K562 (cell line): Measurements from ENCODE around the gene BRD3. TPM values are rescaled to one million over a fixed set of nuclear protein-coding genes. Genes with fewer than 3 reads are reported as not detected.

ENCODE experiments used
- CTCF ChIP-seq, 3 experiments: IDR thresholded peaks in 2 of 3; conservative IDR thresholded peaks in 1 of 3; 2 replicates each; pipeline ENCODE4 v1.5.1; 2011 to 2012; ENCODE audit warnings: low read length in 3 of 3, mild to moderate bottlenecking in 3 of 3, control low read depth in 2 of 3, improper control_type of control experiment in 1 of 3, inconsistent platforms in 1 of 3, low read depth in 1 of 3, mixed read lengths in 1 of 3, moderate library complexity in 1 of 3; ENCODE audit not compliant: insufficient read depth in 2 of 3
- FOXP4 ChIP-seq: sonication (generic); formaldehyde crosslinking; IDR thresholded peaks from 2 replicates; pipeline ENCODE4 v1.8.0; 2022; ENCODE audit warnings: mild to moderate bottlenecking, missing genetic modification reagents, borderline replicate concordance
- GABPB1 ChIP-seq: sonication (generic); formaldehyde crosslinking; IDR thresholded peaks from 2 replicates; pipeline ENCODE4 v1.8.0; 2022; ENCODE audit warnings: mild to moderate bottlenecking, missing genetic modification reagents
- GTF3C2 ChIP-seq: IDR thresholded peaks from 3 replicates; pipeline ENCODE4 v1.6.1; 2011; ENCODE audit warnings: borderline replicate concordance, mild to moderate bottlenecking, moderate library complexity; ENCODE audit not compliant: insufficient read length; ENCODE audit errors: extremely low read depth
- KDM4B ChIP-seq, 2 experiments: fragments of 450-650 bp in 1 of 2; sonication (generic) in 1 of 2; IDR thresholded peaks; 2 replicates each; pipeline ENCODE4 v1.6.1; 2016 to 2017; ENCODE audit warnings: borderline replicate concordance in 2 of 2, antibody characterized with exemption in 1 of 2, low read depth in 1 of 2, mild to moderate bottlenecking in 1 of 2
- NR1H2 ChIP-seq: sonication (generic); formaldehyde crosslinking; IDR thresholded peaks from 2 replicates; pipeline ENCODE4 v1.4.0; 2020; ENCODE audit warnings: mild to moderate bottlenecking, missing genetic modification reagents
- RAD21 ChIP-seq, 2 experiments: fragments of 250-450 bp in 1 of 2; fragments of 450-650 bp in 1 of 2; sonication (Bioruptor Pico) in 1 of 2; formaldehyde crosslinking in 1 of 2; IDR thresholded peaks in 1 of 2; conservative IDR thresholded peaks in 1 of 2; 2 replicates each; pipeline versions ENCODE4 v1.4.0 to v1.8.0; 2020 to 2022; ENCODE audit warnings: mild to moderate bottlenecking in 2 of 2, moderate library complexity in 1 of 2
- RBBP5 ChIP-seq: fragments of 200-600 bp; sonication (generic); IDR thresholded peaks from 2 replicates; pipeline ENCODE4 v1.6.1; 2012; ENCODE audit warnings: borderline replicate concordance, mild to moderate bottlenecking, low read length, control low read depth, inconsistent platforms; ENCODE audit not compliant: insufficient read depth, poor library complexity, severe bottlenecking
- RBFOX2 ChIP-seq: fragments of 200-400 bp; formaldehyde crosslinking; IDR thresholded peaks from 2 replicates; pipeline ENCODE4 v1.6.1; 2017; ENCODE audit warnings: low read depth, mild to moderate bottlenecking, low read length, moderate library complexity
- RBM17 ChIP-seq: fragments of 200-400 bp; formaldehyde crosslinking; IDR thresholded peaks from 2 replicates; pipeline ENCODE4 v1.6.1; 2017; ENCODE audit warnings: low read depth, mild to moderate bottlenecking, low read length, borderline replicate concordance
- SAP30 ChIP-seq: fragments of 200-600 bp; sonication (generic); IDR thresholded peaks from 2 replicates; pipeline ENCODE4 v1.6.1; 2012; ENCODE audit warnings: borderline replicate concordance, low read depth, mild to moderate bottlenecking, moderate library complexity, low read length, control low read depth, inconsistent platforms; ENCODE audit not compliant: insufficient read depth, poor library complexity, severe bottlenecking
- SPI1 ChIP-seq: IDR thresholded peaks from 2 replicates; pipeline ENCODE4 v1.6.1; 2011; ENCODE audit warnings: low read depth, low read length, control low read depth, borderline replicate concordance
- XRCC5 ChIP-seq: fragments of 200-400 bp; formaldehyde crosslinking; IDR thresholded peaks from 2 replicates; pipeline ENCODE4 v1.6.1; 2017; ENCODE audit warnings: low read depth, mild to moderate bottlenecking, low read length
- ZBTB7A ChIP-seq: IDR thresholded peaks from 2 replicates; pipeline ENCODE4 v1.6.1; 2011; ENCODE audit warnings: low read depth, mild to moderate bottlenecking, low read length, moderate library complexity, borderline replicate concordance; ENCODE audit not compliant: control insufficient read depth
- ZFX ChIP-seq: sonication (generic); formaldehyde crosslinking; IDR thresholded peaks from 2 replicates; pipeline ENCODE4 v1.8.0; 2022; ENCODE audit warnings: mild to moderate bottlenecking, missing genetic modification reagents, moderate library complexity
- ZNF77 ChIP-seq: fragments of 250-450 bp; sonication (Bioruptor Pico); IDR thresholded peaks from 2 replicates; pipeline ENCODE4 v1.5.0; 2020
- polyA plus RNA-seq, 8 experiments: library from polyadenylated mRNA; depleted of rRNA in 4 of 8; stranded (reverse) in 5 of 8; unstranded in 3 of 8; fragments of >200 nt; fragmentation: Nextera tagmentation in 2 of 8; fragmentation: Illumina TruSeq in 1 of 8; extraction: Ambion mirVana in 2 of 8; extraction: Trizol in 1 of 8; gene quantifications; 2 replicates each; pipeline versions ENCODE4 v1.2.1 to v1.2.3, GENCODE V29; 2011 to 2014; ENCODE audit warnings: inconsistent platforms in 1 of 8, missing spikeins in 1 of 8
- total RNA-seq, 7 experiments: library from RNA; depleted of rRNA in 6 of 7; stranded (reverse); fragments of >200 nt in 6 of 7; fragmentation: Illumina TruSeq in 2 of 7; extraction: Trizol in 2 of 7; gene quantifications; 2 replicates each; pipeline versions ENCODE4 v1.2.1 to v1.2.3, GENCODE V29; 2011 to 2021; ENCODE audit warnings: low replicate concordance in 1 of 7

BRD3 gene
- total and polyA plus RNA-seq, 9 of the 15 experiments (the other 6 are each of a cell fraction or from before 2014, with no cell fraction given) = 0.82 to 37.1 (median 4.2) TPM

- TF ChIP-seq ZBTB7A = no peak
- TF ChIP-seq RBBP5 = peak; percentile 69
- TF ChIP-seq NR1H2 (CRISPR knock-in tag) = 0 out of 2 replicates have a peak, but pooled peaks have one; percentile 18
- peak; percentile 42; the same call in 1 of the 2 replicates for TF ChIP-seq ZFX (CRISPR knock-in tag)
- no peak for TF ChIP-seq RBM17
- no peak for TF ChIP-seq ZNF77 (CRISPR knock-in tag)
- peak; percentile 40 for TF ChIP-seq RBFOX2
- no peak for TF ChIP-seq XRCC5
- TF ChIP-seq KDM4B (IDR thresholded peaks at IDR 0.05; ENCODE audit: borderline replicate concordance in 2 of 2, low read depth in 1 of 2) = 0 out of 4 replicates have a peak, but pooled peaks of 1 of the 2 experiments have one; percentile 5
- TF ChIP-seq FOXP4 (CRISPR knock-in tag) = no peak
- TF ChIP-seq SAP30 = peak; percentile 69
- peak in 1 of 2 experiments; percentile 18; a peak in 2 of 4 replicates for TF ChIP-seq RAD21 (CRISPR knock-in tag; conservative IDR thresholded peaks at IDR 0.05 in 1 of 2, IDR thresholded peaks at IDR 0.05 in 1 of 2)
- TF ChIP-seq GABPB1 (CRISPR knock-in tag) = peak; percentile 39
- TF ChIP-seq CTCF (IDR thresholded peaks at IDR 0.05 in 2 of 3, conservative IDR thresholded peaks at IDR 0.05 in 1 of 3; ENCODE audit: insufficient read depth in 2 of 3, low read depth in 1 of 3, low read length in 3 of 3) = peak; percentile 22 to 28 (median 26); a peak in 2 of 6 replicates
- TF ChIP-seq SPI1 = 0 out of 2 replicates have a peak, but pooled peaks have one; percentile 9
- TF ChIP-seq GTF3C2 = no peak
These were observed 42.0 kb downstream of the BRD3 start (continued) for GRCh38 chr9:134025606-134026541.
